Muscle of arm (tissue), 12 donors: Measurements from ENCODE around the gene NCS1. TPM values are rescaled to one million over a fixed set of nuclear protein-coding genes. Genes with fewer than 3 reads are reported as not detected.

Experiments
- DNase-seq: peaks from one replicate; pipeline ENCODE4 v3.0.0-alpha.2; 2013
- polyA plus RNA-seq, 12 donors: library from polyadenylated mRNA; unstranded; fragments of 120-200 nt; gene quantifications; one replicate each; pipeline ENCODE4 v1.2.1, GENCODE V29; 2013; ENCODE audit not compliant: insufficient read length in 12 of 12

Gene NCS1
- polyA plus RNA-seq, 12 donors = 40.6 to 73.1 (median 50.0) TPM; not detected in 1

- no peak for DNase-seq
Measured at GRCh38 chr9:130211548-130212226, 39.5 kb downstream of the NCS1 start.

- no peak for DNase-seq
Measured at GRCh38 chr9:130212543-130213297, 40.5 kb downstream of the NCS1 start.

- DNase-seq = no peak
Measured at GRCh38 chr9:130213911-130214761, 41.9 kb downstream of the NCS1 start.

GRCh38 chr9:130214776-130215340 lies 42.7 kb downstream of the NCS1 start:
- no peak for DNase-seq

GRCh38 chr9:130215341-130216119 lies 43.3 kb downstream of the NCS1 start:
- DNase-seq = no peak

- DNase-seq = no peak
Measured at GRCh38 chr9:130217838-130218237, 45.6 kb downstream of the NCS1 start.

GRCh38 chr9:130219661-130220096 lies 47.5 kb downstream of the NCS1 start:
- no peak for DNase-seq

GRCh38 chr9:130220352-130220751 lies 48.1 kb downstream of the NCS1 start:
- peak; percentile 57 for DNase-seq

GRCh38 chr9:130222833-130223232 lies 50.6 kb downstream of the NCS1 start:
- no peak for DNase-seq

GRCh38 chr9:130225071-130225470 lies 52.9 kb downstream of the NCS1 start:
- no peak for DNase-seq

GRCh38 chr9:130225586-130225985 lies 53.4 kb downstream of the NCS1 start:
- no peak for DNase-seq

GRCh38 chr9:130226112-130226511 lies 53.9 kb downstream of the NCS1 start:
- DNase-seq = no peak

- DNase-seq = no peak
Measured at GRCh38 chr9:130227833-130228232, 55.6 kb downstream of the NCS1 start.

- no peak for DNase-seq
Measured at GRCh38 chr9:130229759-130230158, 57.6 kb downstream of the NCS1 start.

GRCh38 chr9:130230631-130231030 lies 58.4 kb downstream of the NCS1 start:
- DNase-seq = no peak

GRCh38 chr9:130232899-130233586 lies 60.8 kb downstream of the NCS1 start:
- DNase-seq = no peak

GRCh38 chr9:130233587-130233945 lies 61.4 kb downstream of the NCS1 start:
- no peak for DNase-seq

- no peak for DNase-seq
Measured at GRCh38 chr9:130234340-130235260, 62.4 kb downstream of the NCS1 start.
